ENCODE results near the gene PPT1.

The PPT1 gene

GRCh38 chr1:40140211-40140973, 43.3 kb upstream of the PPT1 start:
- Histone ChIP-seq H3K9ac (ENCODE audit: low read depth, low read length, poor library complexity) (no peak overlapping the region), H3K27me3 (ENCODE audit: control insufficient read depth in 3 of 3, insufficient read depth in 3 of 3, low read depth in 1 of 3, low read length in 3 of 3) (peaks cover 0 to 11% (median 0%) of the 10 kb centered on the region in 3 experiments), H3K36me3 (replicated peaks in 1 of 2; ENCODE audit: control insufficient read depth in 2 of 2, insufficient read depth in 2 of 2, low read length in 2 of 2) (no peaks in the 10 kb centered on the region), H3K4me1 (ENCODE audit: control insufficient read depth in 2 of 2, insufficient read depth in 1 of 2, low read depth in 1 of 2, low read length in 2 of 2) (no peaks in the 10 kb centered on the region), H2BK15ac (ENCODE audit: low read length) (no peak overlapping the region), H2BK5ac (ENCODE audit: low read length) (no peak overlapping the region), H3K18ac (ENCODE audit: low read length) (no peak overlapping the region), H2BK120ac (ENCODE audit: low read depth, low read length) (no peak overlapping the region), H2AFZ (ENCODE audit: low read length) (peak overlapping the region; percentile 26), H3K14ac (ENCODE audit: low read length) (no peak overlapping the region), H3K79me1 (ENCODE audit: low read depth, low read length) (no peaks in the 10 kb centered on the region), H3K27ac (replicated peaks; ENCODE audit: low read length) (no peak overlapping the region), H3K23ac (ENCODE audit: low read depth, low read length, poor library complexity) (no peak overlapping the region), H4K8ac (ENCODE audit: low read depth, low read length) (no peak overlapping the region), H3K9me3 (replicated peaks in 1 of 2; ENCODE audit: control insufficient read depth in 2 of 2, insufficient read depth in 1 of 2, low read depth in 1 of 2, low read length in 2 of 2) (no peaks in the 10 kb centered on the region), H3K4me2 (ENCODE audit: insufficient read depth, low read length, poor library complexity, severe bottlenecking) (no peak overlapping the region), H3K4me3 (ENCODE audit: low read length in 2 of 2) (no peak overlapping the region), H4K91ac (ENCODE audit: low read depth, low read length, poor library complexity) (no peak overlapping the region), H2AK5ac (ENCODE audit: low read depth, low read length) (no peak overlapping the region), H3K4ac (ENCODE audit: low read length) (no peak overlapping the region), H2BK12ac (ENCODE audit: low read length) (no peak overlapping the region)
- DNase-seq (ENCODE audit: low spot score), result no peak
- no CpG with 5 or more reads among the region's 7 CpGs for WGBS, 2 donors (ENCODE audit: extremely low coverage in 2 of 2, insufficient read length in 2 of 2, insufficient replicate concordance in 1 of 2)

GRCh38 chr1:40133839-40134238, 36.8 kb upstream of the PPT1 start:
- no peak for DNase-seq (ENCODE audit: low spot score)
- no peaks in the 10 kb centered on the region for H3K36me3 ChIP-seq (replicated peaks in 1 of 2; ENCODE audit: control insufficient read depth in 2 of 2, insufficient read depth in 2 of 2, low read length in 2 of 2)
- H3K23ac ChIP-seq (ENCODE audit: low read depth, low read length, poor library complexity), result no peak overlapping the region
- no peak overlapping the region for H2AK5ac ChIP-seq (ENCODE audit: low read depth, low read length)
- no peak overlapping the region for H2AFZ ChIP-seq (ENCODE audit: low read length)
- peaks cover 0 to 2% of the 10 kb centered on the region in 2 donors for H3K9me3 ChIP-seq (replicated peaks in 1 of 2; ENCODE audit: control insufficient read depth in 2 of 2, insufficient read depth in 1 of 2, low read depth in 1 of 2, low read length in 2 of 2)
- no peak overlapping the region for H3K18ac ChIP-seq (ENCODE audit: low read length)
- H3K4me2 ChIP-seq (ENCODE audit: insufficient read depth, low read length, poor library complexity, severe bottlenecking), result no peak overlapping the region
- H3K79me1 ChIP-seq (ENCODE audit: low read depth, low read length), result no peaks in the 10 kb centered on the region
- H3K9ac ChIP-seq (ENCODE audit: low read depth, low read length, poor library complexity), result no peak overlapping the region
- H3K4ac ChIP-seq (ENCODE audit: low read length), result no peak overlapping the region
- no peak overlapping the region for H4K8ac ChIP-seq (ENCODE audit: low read depth, low read length)
- H3K27ac ChIP-seq (replicated peaks; ENCODE audit: low read length), result no peak overlapping the region
- no peaks in the 10 kb centered on the region for H3K27me3 ChIP-seq (ENCODE audit: control insufficient read depth in 3 of 3, insufficient read depth in 3 of 3, low read depth in 1 of 3, low read length in 3 of 3)
- H3K4me3 ChIP-seq (ENCODE audit: low read length in 2 of 2), result no peak overlapping the region
- no peak overlapping the region for H2BK15ac ChIP-seq (ENCODE audit: low read length)
- H4K91ac ChIP-seq (ENCODE audit: low read depth, low read length, poor library complexity), result no peak overlapping the region
- no peak overlapping the region for H2BK120ac ChIP-seq (ENCODE audit: low read depth, low read length)
- WGBS, 2 donors (ENCODE audit: extremely low coverage in 2 of 2, insufficient read length in 2 of 2, insufficient replicate concordance in 1 of 2), result 100% methylated on average over 1 of the region's 2 CpGs; no CpG with 5 or more reads in 1 of the 2 donors
- no peak overlapping the region for H2BK12ac ChIP-seq (ENCODE audit: low read length)
- H3K4me1 ChIP-seq (ENCODE audit: control insufficient read depth in 2 of 2, insufficient read depth in 1 of 2, low read depth in 1 of 2, low read length in 2 of 2), result no peaks in the 10 kb centered on the region
- no peak overlapping the region for H3K14ac ChIP-seq (ENCODE audit: low read length)
- no peak overlapping the region for H2BK5ac ChIP-seq (ENCODE audit: low read length)

GRCh38 chr1:40133312-40133665, 36.2 kb upstream of the PPT1 start:
- Histone ChIP-seq H3K27me3 (ENCODE audit: control insufficient read depth in 3 of 3, insufficient read depth in 3 of 3, low read depth in 1 of 3, low read length in 3 of 3) (no peaks in the 10 kb centered on the region), H3K4me2 (ENCODE audit: insufficient read depth, low read length, poor library complexity, severe bottlenecking) (no peak overlapping the region), H3K18ac (ENCODE audit: low read length) (no peak overlapping the region), H3K79me1 (ENCODE audit: low read depth, low read length) (no peaks in the 10 kb centered on the region), H3K4me1 (ENCODE audit: control insufficient read depth in 2 of 2, insufficient read depth in 1 of 2, low read depth in 1 of 2, low read length in 2 of 2) (no peaks in the 10 kb centered on the region), H3K36me3 (replicated peaks in 1 of 2; ENCODE audit: control insufficient read depth in 2 of 2, insufficient read depth in 2 of 2, low read length in 2 of 2) (no peaks in the 10 kb centered on the region), H2BK5ac (ENCODE audit: low read length) (no peak overlapping the region), H2BK120ac (ENCODE audit: low read depth, low read length) (no peak overlapping the region), H2AK5ac (ENCODE audit: low read depth, low read length) (no peak overlapping the region), H3K4ac (ENCODE audit: low read length) (no peak overlapping the region), H3K27ac (replicated peaks; ENCODE audit: low read length) (no peak overlapping the region), H3K23ac (ENCODE audit: low read depth, low read length, poor library complexity) (no peak overlapping the region), H3K4me3 (ENCODE audit: low read length in 2 of 2) (no peak overlapping the region), H3K9me3 (replicated peaks in 1 of 2; ENCODE audit: control insufficient read depth in 2 of 2, insufficient read depth in 1 of 2, low read depth in 1 of 2, low read length in 2 of 2) (peaks cover 0 to 2% of the 10 kb centered on the region in 2 donors), H3K14ac (ENCODE audit: low read length) (no peak overlapping the region), H4K91ac (ENCODE audit: low read depth, low read length, poor library complexity) (no peak overlapping the region), H2AFZ (ENCODE audit: low read length) (peak overlapping the region; percentile 15), H4K8ac (ENCODE audit: low read depth, low read length) (no peak overlapping the region), H3K9ac (ENCODE audit: low read depth, low read length, poor library complexity) (no peak overlapping the region), H2BK12ac (ENCODE audit: low read length) (no peak overlapping the region), H2BK15ac (ENCODE audit: low read length) (no peak overlapping the region)
- DNase-seq (ENCODE audit: low spot score), result no peak
- no CpG with 5 or more reads among the region's 21 CpGs for WGBS, 2 donors (ENCODE audit: extremely low coverage in 2 of 2, insufficient read length in 2 of 2, insufficient replicate concordance in 1 of 2)

GRCh38 chr1:40132383-40133311, 35.6 kb upstream of the PPT1 start:
- no peak overlapping the region for H2BK5ac ChIP-seq (ENCODE audit: low read length)
- no peaks in the 10 kb centered on the region for H3K36me3 ChIP-seq (replicated peaks in 1 of 2; ENCODE audit: control insufficient read depth in 2 of 2, insufficient read depth in 2 of 2, low read length in 2 of 2)
- H3K23ac ChIP-seq (ENCODE audit: low read depth, low read length, poor library complexity), result peak overlapping the region; percentile 65
- H3K4me1 ChIP-seq (ENCODE audit: control insufficient read depth in 2 of 2, insufficient read depth in 1 of 2, low read depth in 1 of 2, low read length in 2 of 2), result no peaks in the 10 kb centered on the region
- no peak overlapping the region for H2BK120ac ChIP-seq (ENCODE audit: low read depth, low read length)
- H2BK15ac ChIP-seq (ENCODE audit: low read length), result no peak overlapping the region
- no peak for DNase-seq (ENCODE audit: low spot score)
- H3K9me3 ChIP-seq (replicated peaks in 1 of 2; ENCODE audit: control insufficient read depth in 2 of 2, insufficient read depth in 1 of 2, low read depth in 1 of 2, low read length in 2 of 2), result peaks cover 0 to 2% of the 10 kb centered on the region in 2 donors
- no peaks in the 10 kb centered on the region for H3K27me3 ChIP-seq (ENCODE audit: control insufficient read depth in 3 of 3, insufficient read depth in 3 of 3, low read depth in 1 of 3, low read length in 3 of 3)
- H2AFZ ChIP-seq (ENCODE audit: low read length), result peak overlapping the region; percentile 15
- H2AK5ac ChIP-seq (ENCODE audit: low read depth, low read length), result no peak overlapping the region
- H3K4me2 ChIP-seq (ENCODE audit: insufficient read depth, low read length, poor library complexity, severe bottlenecking), result no peak overlapping the region
- no peak overlapping the region for H3K27ac ChIP-seq (replicated peaks; ENCODE audit: low read length)
- no peak overlapping the region for H3K9ac ChIP-seq (ENCODE audit: low read depth, low read length, poor library complexity)
- H3K4me3 ChIP-seq (ENCODE audit: low read length in 2 of 2), result peak overlapping the region in 1 of 2 donors; percentile 6
- no peak overlapping the region for H3K14ac ChIP-seq (ENCODE audit: low read length)
- no peak overlapping the region for H3K18ac ChIP-seq (ENCODE audit: low read length)
- no peak overlapping the region for H4K91ac ChIP-seq (ENCODE audit: low read depth, low read length, poor library complexity)
- H3K79me1 ChIP-seq (ENCODE audit: low read depth, low read length), result no peaks in the 10 kb centered on the region
- no peak overlapping the region for H3K4ac ChIP-seq (ENCODE audit: low read length)
- H4K8ac ChIP-seq (ENCODE audit: low read depth, low read length), result no peak overlapping the region
- no peak overlapping the region for H2BK12ac ChIP-seq (ENCODE audit: low read length)
- no CpG with 5 or more reads among the region's 44 CpGs for WGBS, 2 donors (ENCODE audit: extremely low coverage in 2 of 2, insufficient read length in 2 of 2, insufficient replicate concordance in 1 of 2)
